Stimulated activated CD8-positive, alpha-beta memory T cell treated with anti-CD3 and anti-CD28 coated beads, Interleukin-12 subunit alpha, Interleukin-12 subunit beta, amount 100 ng/mL, for 1 hour (primary cell): ENCODE results near the gene SUPT5H.
"Not testable (repeated sequence)": the region's sequence is repeated elsewhere in the genome, so short reads cannot be mapped to it uniquely, and the experiment has no call there.

Source experiments
- DNase-seq: peaks from one replicate; pipeline ENCODE4 v3.0.0-alpha.2; 2020; ENCODE audit warnings: low read depth

SUPT5H gene

GRCh38 chr19:39425744-39426143 is 19.6 kb upstream of the SUPT5H start:
- no peak for DNase-seq

DNA sequence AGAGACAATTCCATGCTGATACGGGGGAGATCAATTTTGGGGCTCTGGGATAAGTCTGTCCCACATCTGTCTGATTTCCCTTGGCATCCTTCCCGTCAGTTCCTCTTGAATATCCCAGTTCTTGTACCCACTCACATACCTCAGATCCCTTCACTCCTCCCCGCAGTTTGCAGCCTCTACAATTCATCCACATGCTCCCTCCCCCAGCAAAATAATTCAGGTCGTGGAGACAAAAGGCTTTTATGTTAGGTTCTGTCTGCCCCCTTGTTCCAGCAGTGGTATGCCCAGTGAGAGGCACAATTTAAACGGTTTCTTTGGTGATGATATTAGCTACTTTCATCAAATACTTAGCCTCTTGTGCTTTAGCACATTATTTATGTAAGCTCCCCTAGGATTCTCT is 19.2 kb upstream of the SUPT5H start:
- DNase-seq = no peak

GRCh38 chr19:39427707-39428106 is 17.7 kb upstream of the SUPT5H start:
- no peak for DNase-seq

DNA sequence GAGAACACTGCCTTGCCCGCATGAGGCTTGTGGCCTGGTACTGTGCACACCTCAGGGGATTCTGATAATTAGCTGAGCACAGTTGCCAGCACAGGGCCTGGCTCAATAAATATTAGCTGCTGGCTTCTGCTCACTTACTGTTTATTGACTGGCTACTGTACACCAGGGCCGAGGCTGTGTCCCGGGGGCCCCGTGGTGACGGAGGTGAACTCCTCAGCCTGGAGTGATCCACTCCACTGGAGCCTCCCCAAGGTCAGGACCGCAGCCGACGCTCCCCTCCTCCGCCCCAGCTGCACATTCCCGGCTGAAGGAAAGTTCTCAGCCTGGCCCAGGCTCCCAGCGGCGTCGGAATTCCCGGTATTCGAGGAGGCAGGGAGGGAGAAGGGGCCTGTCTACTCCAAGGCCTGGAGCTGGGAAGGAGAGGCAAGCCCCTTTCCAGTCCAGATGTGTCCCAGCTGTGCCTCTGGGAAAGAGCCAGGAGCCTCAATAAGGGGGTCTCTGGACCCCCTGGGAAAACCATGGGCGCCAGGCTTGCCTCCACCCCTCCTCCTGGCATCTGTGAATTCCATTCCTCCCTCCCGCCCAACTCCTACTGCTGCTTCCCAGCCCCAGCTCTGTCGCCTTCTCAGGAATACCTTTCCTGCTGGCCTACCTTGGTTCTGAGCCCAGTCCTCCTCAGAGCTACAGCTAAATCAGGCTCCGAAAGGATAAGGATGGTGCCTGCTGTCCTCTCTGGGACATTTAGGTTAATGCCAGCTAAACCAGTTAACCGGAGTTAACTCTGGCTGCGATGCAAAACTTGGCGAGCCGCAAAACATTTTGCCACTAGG is 16.9 kb upstream of the SUPT5H start:
- no peak for DNase-seq

DNA sequence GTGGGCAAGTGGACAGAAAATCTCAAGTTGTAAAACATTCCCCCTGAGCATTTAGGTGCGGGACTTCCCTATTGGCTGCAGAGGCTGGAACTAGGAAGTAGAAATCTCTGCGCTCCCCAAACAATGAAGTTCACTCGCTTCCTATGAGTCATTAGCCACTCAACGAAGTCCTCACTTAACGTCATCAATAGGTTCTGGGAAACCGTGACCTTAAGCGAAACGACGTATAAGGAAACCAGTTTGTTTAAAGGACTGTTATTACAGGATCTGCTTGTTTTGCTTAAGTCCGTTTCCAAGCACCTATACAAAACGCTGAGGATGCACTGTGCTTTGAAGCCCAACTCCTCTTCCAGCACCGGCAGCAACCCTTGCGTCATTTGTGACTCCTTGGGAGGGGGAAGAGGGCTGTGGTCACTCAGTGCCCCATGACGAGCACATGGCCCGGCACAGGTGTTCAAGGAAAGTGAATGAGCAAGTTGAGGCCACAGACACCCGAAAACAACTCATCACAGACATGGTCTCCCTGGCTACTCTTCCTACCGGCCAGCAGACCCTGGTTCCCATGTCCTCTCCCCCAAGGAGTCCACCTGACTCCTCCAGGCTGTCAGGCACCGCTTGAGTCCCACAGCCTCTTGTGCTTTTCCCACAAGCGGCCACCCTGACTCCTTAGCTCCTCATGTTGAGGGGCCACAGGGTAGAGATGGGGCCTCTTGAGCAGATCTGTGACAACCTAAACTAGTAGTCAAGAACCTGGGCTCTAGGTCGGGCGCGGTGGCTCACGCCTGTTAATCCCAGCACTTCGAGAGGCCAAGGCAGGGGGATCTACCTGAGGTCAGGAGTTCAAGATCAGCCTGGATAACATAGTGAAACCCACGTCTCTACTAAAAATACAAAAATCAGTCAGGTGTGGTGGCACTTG is 14.4 kb upstream of the SUPT5H start:
- no peak for DNase-seq

DNA sequence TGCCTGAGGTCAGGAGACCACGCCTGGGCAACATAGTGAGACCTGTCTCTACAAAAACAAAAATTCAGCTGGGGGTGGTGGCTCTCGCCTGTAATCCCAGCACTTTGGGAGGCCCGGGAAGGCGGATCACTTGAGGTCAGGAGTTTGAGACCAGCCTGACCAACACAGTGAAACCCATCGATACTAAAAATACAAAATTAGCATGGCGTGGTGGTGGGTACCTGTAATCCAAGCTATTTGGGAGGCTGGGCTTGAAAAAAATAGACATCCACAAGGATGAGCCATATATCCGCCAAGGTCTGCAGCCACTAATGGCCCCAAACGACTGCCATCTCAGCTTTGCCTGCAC is 12.7 kb upstream of the SUPT5H start:
- no peak for DNase-seq

- no peak for DNase-seq
Measured at GRCh38 chr19:39433480-39434079, 11.8 kb upstream of the SUPT5H start.

- no peak for DNase-seq
Measured at GRCh38 chr19:39434123-39435076, 11.0 kb upstream of the SUPT5H start.

DNA sequence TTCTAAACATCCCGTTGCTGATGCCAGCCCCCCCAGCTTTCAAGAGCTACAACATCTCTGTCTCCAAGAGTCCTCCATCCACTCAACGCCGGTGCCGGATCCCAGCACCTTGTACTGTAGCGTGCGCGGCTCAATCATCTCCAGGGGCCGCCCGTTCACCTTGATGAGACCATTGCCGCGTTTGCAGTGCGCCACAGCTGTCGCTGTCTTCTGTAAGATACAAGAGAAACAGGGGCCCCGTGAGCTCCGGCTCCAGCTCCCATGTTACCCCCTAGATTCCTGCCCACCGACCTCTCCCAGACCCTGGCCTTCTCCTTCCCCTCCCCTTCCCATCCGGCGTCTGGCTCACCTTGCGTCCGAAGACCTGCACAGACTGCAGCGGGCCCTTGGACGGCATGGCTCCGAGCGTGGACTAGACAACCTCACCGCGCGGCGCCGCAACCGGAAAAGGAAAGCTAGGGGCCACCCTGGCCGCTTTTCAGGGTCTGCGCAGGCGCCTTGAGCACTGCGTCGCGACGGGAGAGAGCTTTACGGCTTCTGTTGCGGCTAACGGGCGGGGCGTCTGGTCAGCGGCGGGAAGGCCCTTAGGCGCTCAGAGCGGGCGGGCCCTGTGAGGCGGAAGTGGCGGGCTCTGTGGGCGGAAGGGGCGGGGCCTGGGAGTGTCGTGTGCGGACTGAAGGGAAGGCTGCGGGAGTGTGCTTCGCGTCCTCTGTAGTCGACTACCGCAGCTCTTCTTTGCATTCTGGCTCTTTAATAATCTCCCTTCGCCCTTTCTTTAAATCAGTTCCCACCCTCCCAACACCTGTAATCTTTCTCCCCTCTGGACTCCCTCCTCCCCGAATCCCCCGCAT is 9.7 kb upstream of the SUPT5H start, which contains the start of gene RPS16:
Gene RPS16, minus strand, starts transcription at position 451 of the 851 bp plus-strand sequence. Its CDS starts 54 bp downstream, at position 397.
- DNase-seq = peak; percentile 99

DNA sequence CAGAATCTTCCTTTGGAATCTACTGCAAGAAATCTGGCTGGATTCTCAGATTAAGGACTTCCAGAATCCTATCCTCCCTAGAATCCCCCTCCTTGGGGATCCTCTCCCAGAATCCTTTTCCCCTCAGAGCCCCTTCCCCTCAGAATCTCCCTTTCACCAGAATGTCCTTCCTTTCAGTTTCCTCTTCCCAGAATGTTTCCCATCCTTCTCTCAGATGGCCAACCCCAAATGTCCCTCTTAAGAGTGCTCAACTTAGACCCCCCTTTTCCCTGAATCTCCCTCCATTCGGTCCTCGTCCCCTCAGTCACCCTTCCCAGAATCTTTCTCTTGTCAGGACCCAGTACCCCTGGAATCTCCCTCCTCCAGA is 9.0 kb upstream of the SUPT5H start:
- DNase-seq = no peak

GRCh38 chr19:39438270-39438934 is 7.0 kb upstream of the SUPT5H start:
- no peak for DNase-seq

- DNase-seq = no peak
Measured at GRCh38 chr19:39444598-39445195, 685 bp upstream of the SUPT5H start.

- DNase-seq = no peak
Measured at GRCh38 chr19:39446365-39447084, 1.1 kb downstream of the SUPT5H start.

- no peak for DNase-seq
Measured at GRCh38 chr19:39448271-39448670, 2.9 kb downstream of the SUPT5H start.

DNA sequence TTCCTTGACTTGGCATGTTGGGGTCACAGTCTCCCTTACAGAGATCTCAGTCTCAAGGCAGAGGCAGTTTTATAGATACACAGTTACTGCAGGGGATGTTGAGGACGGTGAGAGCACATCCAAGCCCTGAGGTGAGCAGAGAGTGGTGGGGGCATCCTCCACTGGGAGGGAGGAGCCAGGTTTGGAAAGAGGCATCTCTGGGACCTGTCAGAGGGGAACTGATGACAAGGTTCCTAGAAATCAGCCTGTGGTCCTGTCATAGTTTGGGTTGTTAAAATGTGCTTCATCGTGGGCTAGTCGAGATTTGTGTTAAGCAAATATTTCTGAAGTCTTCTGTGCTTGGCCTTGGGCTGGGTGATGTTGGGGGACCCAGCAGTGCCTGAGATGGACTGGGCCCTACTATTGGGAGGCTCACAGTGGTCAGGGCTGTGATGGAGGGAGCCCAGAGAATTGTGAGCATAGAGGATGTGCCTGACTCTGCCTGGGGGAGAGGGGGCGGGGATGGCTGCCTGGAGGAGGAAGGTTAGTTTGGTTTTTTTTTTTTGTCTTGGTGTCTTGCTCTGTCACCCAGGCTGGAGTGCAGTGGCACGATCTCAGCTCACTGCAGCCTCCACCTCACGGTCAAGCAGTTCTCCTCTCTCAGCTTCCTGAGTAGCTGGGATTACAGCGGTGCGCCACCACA is 3.9 kb downstream of the SUPT5H start:
- DNase-seq = no peak

- DNase-seq = not testable (repeated sequence)
Measured at GRCh38 chr19:39451257-39451656, 5.9 kb downstream of the SUPT5H start.

- DNase-seq = no peak
Measured at GRCh38 chr19:39463403-39463802, 18.0 kb downstream of the SUPT5H start.
